Neural cell (in vitro differentiated cells): ENCODE measurements around the gene SEC61A1.

Source experiments
- EP300 ChIP-seq: fragments of 450-650 bp; conservative IDR thresholded peaks from 2 replicates; pipeline ENCODE4 v1.6.1; 2014; ENCODE audit warnings: antibody characterized with exemption, mild to moderate bottlenecking, moderate library complexity; ENCODE audit not compliant: poor library complexity, severe bottlenecking
- EZH2 ChIP-seq: fragments of 200-600, 300-800 bp; shearing (Covaris generic), sonication (generic); IDR thresholded peaks from 2 replicates; pipeline ENCODE4 v1.6.1; 2014; ENCODE audit warnings: antibody characterized with exemption, low read length, borderline replicate concordance, mild to moderate bottlenecking; ENCODE audit not compliant: insufficient read depth, poor library complexity, severe bottlenecking
- MXI1 ChIP-seq: fragments of 450-650 bp; conservative IDR thresholded peaks from 2 replicates; pipeline ENCODE4 v1.6.1; 2014; ENCODE audit warnings: antibody characterized with exemption, mild to moderate bottlenecking; ENCODE audit not compliant: poor library complexity, severe bottlenecking
- POLR2AphosphoS5 ChIP-seq: IDR thresholded peaks from 2 replicates; pipeline ENCODE4 v1.6.1; 2012
- RAD21 ChIP-seq: fragments of 450-650 bp; conservative IDR thresholded peaks from 2 replicates; pipeline ENCODE4 v1.6.1; 2014; ENCODE audit warnings: antibody characterized with exemption, mild to moderate bottlenecking, moderate library complexity
- SMC3 ChIP-seq: fragments of 450-650 bp; conservative IDR thresholded peaks from 2 replicates; pipeline ENCODE4 v1.6.1; 2014; ENCODE audit warnings: antibody characterized with exemption, mild to moderate bottlenecking, moderate library complexity; ENCODE audit not compliant: poor library complexity
- TAF1 ChIP-seq: IDR thresholded peaks from 2 replicates; pipeline ENCODE4 v1.6.1; 2012; ENCODE audit warnings: low read depth
- TF ChIP-seq, protein P1 (sequence below): fragments of 450-650 bp; IDR thresholded peaks from 2 replicates; pipeline ENCODE4 v1.5.1; 2014; ENCODE audit warnings: antibody characterized with exemption, mild to moderate bottlenecking, moderate library complexity; ENCODE audit not compliant: poor library complexity, severe bottlenecking
- TF ChIP-seq, protein P2 (sequence below): IDR thresholded peaks from 2 replicates; pipeline ENCODE4 v1.6.1; 2012; ENCODE audit warnings: borderline replicate concordance

DNA sequence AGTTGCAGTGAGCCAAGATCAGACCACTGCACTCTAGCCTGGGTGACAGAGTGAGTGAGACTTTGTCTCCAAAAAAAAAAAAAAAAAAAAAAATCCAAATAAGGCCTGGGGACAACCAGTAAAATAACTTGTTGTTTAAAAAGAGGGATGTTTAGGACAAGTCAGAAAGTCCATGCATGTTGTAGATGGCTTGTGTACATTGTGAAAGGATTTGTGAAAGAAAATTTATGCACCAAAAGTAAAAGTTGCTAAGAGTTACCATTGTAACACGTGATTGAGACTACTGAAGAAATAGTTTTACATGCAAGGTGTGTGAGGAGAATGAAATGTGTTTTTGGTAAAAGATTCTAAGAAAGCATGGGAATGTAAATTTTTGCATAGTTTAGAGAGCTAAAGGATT is 35.7 kb upstream of the SEC61A1 start:
- TF ChIP-seq, protein P1, sequence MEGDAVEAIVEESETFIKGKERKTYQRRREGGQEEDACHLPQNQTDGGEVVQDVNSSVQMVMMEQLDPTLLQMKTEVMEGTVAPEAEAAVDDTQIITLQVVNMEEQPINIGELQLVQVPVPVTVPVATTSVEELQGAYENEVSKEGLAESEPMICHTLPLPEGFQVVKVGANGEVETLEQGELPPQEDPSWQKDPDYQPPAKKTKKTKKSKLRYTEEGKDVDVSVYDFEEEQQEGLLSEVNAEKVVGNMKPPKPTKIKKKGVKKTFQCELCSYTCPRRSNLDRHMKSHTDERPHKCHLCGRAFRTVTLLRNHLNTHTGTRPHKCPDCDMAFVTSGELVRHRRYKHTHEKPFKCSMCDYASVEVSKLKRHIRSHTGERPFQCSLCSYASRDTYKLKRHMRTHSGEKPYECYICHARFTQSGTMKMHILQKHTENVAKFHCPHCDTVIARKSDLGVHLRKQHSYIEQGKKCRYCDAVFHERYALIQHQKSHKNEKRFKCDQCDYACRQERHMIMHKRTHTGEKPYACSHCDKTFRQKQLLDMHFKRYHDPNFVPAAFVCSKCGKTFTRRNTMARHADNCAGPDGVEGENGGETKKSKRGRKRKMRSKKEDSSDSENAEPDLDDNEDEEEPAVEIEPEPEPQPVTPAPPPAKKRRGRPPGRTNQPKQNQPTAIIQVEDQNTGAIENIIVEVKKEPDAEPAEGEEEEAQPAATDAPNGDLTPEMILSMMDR, result no peak
- TF ChIP-seq, protein P2, sequence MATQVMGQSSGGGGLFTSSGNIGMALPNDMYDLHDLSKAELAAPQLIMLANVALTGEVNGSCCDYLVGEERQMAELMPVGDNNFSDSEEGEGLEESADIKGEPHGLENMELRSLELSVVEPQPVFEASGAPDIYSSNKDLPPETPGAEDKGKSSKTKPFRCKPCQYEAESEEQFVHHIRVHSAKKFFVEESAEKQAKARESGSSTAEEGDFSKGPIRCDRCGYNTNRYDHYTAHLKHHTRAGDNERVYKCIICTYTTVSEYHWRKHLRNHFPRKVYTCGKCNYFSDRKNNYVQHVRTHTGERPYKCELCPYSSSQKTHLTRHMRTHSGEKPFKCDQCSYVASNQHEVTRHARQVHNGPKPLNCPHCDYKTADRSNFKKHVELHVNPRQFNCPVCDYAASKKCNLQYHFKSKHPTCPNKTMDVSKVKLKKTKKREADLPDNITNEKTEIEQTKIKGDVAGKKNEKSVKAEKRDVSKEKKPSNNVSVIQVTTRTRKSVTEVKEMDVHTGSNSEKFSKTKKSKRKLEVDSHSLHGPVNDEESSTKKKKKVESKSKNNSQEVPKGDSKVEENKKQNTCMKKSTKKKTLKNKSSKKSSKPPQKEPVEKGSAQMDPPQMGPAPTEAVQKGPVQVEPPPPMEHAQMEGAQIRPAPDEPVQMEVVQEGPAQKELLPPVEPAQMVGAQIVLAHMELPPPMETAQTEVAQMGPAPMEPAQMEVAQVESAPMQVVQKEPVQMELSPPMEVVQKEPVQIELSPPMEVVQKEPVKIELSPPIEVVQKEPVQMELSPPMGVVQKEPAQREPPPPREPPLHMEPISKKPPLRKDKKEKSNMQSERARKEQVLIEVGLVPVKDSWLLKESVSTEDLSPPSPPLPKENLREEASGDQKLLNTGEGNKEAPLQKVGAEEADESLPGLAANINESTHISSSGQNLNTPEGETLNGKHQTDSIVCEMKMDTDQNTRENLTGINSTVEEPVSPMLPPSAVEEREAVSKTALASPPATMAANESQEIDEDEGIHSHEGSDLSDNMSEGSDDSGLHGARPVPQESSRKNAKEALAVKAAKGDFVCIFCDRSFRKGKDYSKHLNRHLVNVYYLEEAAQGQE, result no peak
- TF ChIP-seq TAF1 (no peak), EP300 (no peak), RAD21 (no peak), POLR2AphosphoS5 (no peak), SMC3 (no peak), EZH2 (no peak), MXI1 (no peak)
